Astrocyte (in vitro differentiated cells and primary cell): ENCODE measurements around the gene GPSM3. TPM values are rescaled to one million over a fixed set of nuclear protein-coding genes. Genes with fewer than 3 reads are reported as not detected.
A peak's percentile ranks its signal among the peaks of the same experiment; 100 is the strongest.

Experiments
- DNase-seq: peaks from one replicate; pipeline ENCODE4 v3.0.0-alpha.2; 2010; ENCODE audit warnings: low read depth
- FAIRE-seq: peaks from 2 replicates; lab custom pipeline; 2011; peaks lifted over from hg19 to GRCh38; lab: Jason Lieb, UNC
- H2AFZ ChIP-seq: 2 replicates; pipeline ENCODE4 v1.6.0; 2012; ENCODE audit warnings: low read depth, low read length, inconsistent platforms
- H3K27ac ChIP-seq: 2 replicates; pipeline ENCODE4 v1.5.1; 2011; ENCODE audit warnings: low read depth, low read length, inconsistent platforms
- H3K27me3 ChIP-seq: 2 replicates; pipeline ENCODE4 v1.6.0; 2011; ENCODE audit warnings: low read length, inconsistent platforms; ENCODE audit not compliant: insufficient read depth
- H3K36me3 ChIP-seq: 2 replicates; pipeline ENCODE4 v1.5.1; 2011; ENCODE audit warnings: low read length, inconsistent platforms; ENCODE audit not compliant: insufficient read depth
- H3K4me1 ChIP-seq: 2 replicates; pipeline ENCODE4 v1.5.1; 2011; ENCODE audit warnings: low read length, inconsistent platforms; ENCODE audit not compliant: insufficient read depth
- H3K4me2 ChIP-seq: 2 replicates; pipeline ENCODE4 v1.6.0; 2012; ENCODE audit warnings: low read length, inconsistent platforms
- H3K4me3 ChIP-seq: 2 replicates; pipeline ENCODE4 v1.5.1; 2011; ENCODE audit warnings: low read depth, mild to moderate bottlenecking, low read length, inconsistent platforms; ENCODE audit not compliant: insufficient read depth
- H3K79me2 ChIP-seq: 2 replicates; pipeline ENCODE4 v1.6.0; 2012; ENCODE audit warnings: mild to moderate bottlenecking, low read length, inconsistent platforms; ENCODE audit not compliant: insufficient read depth
- H3K9ac ChIP-seq: 2 replicates; pipeline ENCODE4 v1.6.0; 2012; ENCODE audit warnings: mild to moderate bottlenecking, low read length, inconsistent platforms
- H3K9me3 ChIP-seq: 2 replicates; pipeline ENCODE4 v1.5.1; 2012; ENCODE audit warnings: low read depth, mild to moderate bottlenecking, low read length, inconsistent platforms; ENCODE audit not compliant: insufficient read depth
- H4K20me1 ChIP-seq: 2 replicates; pipeline ENCODE4 v1.6.0; 2012; ENCODE audit warnings: low read length, inconsistent platforms; ENCODE audit not compliant: insufficient read depth
- H3K27ac Mint-ChIP-seq: one replicate; pipeline ENCODE4 v1.8.0; 2021; ENCODE audit warnings: mild to moderate bottlenecking, mixed read lengths; ENCODE audit not compliant: unreplicated experiment
- H3K27me3 Mint-ChIP-seq: one replicate; pipeline ENCODE4 v1.8.0; 2021; ENCODE audit warnings: low read depth, mixed read lengths; ENCODE audit not compliant: unreplicated experiment
- H3K36me3 Mint-ChIP-seq: one replicate; pipeline ENCODE4 v1.8.0; 2021; ENCODE audit warnings: low read depth, mixed read lengths; ENCODE audit not compliant: unreplicated experiment
- H3K4me1 Mint-ChIP-seq: one replicate; pipeline ENCODE4 v1.8.0; 2021; ENCODE audit warnings: low read depth, mixed read lengths; ENCODE audit not compliant: unreplicated experiment
- H3K4me3 Mint-ChIP-seq: one replicate; pipeline ENCODE4 v1.8.0; 2021; ENCODE audit warnings: mild to moderate bottlenecking, moderate library complexity, mixed read lengths; ENCODE audit not compliant: unreplicated experiment
- H3K9me3 Mint-ChIP-seq: one replicate; pipeline ENCODE4 v1.8.0; 2021; ENCODE audit warnings: mild to moderate bottlenecking, mixed read lengths; ENCODE audit not compliant: unreplicated experiment
- CTCF ChIP-seq: IDR thresholded peaks from 2 replicates; pipeline ENCODE4 v1.5.1; 2011; ENCODE audit warnings: low read depth, mild to moderate bottlenecking, inconsistent platforms, low read length, moderate library complexity; ENCODE audit not compliant: insufficient read depth
- EZH2 ChIP-seq: IDR thresholded peaks from 2 replicates; pipeline ENCODE4 v1.6.1; 2012; ENCODE audit warnings: mild to moderate bottlenecking, low read length, inconsistent platforms; ENCODE audit not compliant: insufficient read depth
- total RNA-seq: library from RNA; stranded (reverse); gene quantifications from 2 replicates; pipeline ENCODE4 v1.2.1, GENCODE V29; 2021

The GPSM3 gene
- total RNA-seq, 1 donor from 2014 or later = 9.6 TPM

GRCh38 chr6:32173051-32173727 lies 19.3 kb downstream of the GPSM3 start:
- no peak overlapping the region for H3K27ac ChIP-seq

GRCh38 chr6:32171234-32171633 lies 21.2 kb downstream of the GPSM3 start:
- no peaks in the 10 kb centered on the region for H3K27me3 ChIP-seq
- H3K27me3 Mint-ChIP-seq = no peaks in the 10 kb centered on the region
- no peak for TF ChIP-seq CTCF
- no peak for TF ChIP-seq EZH2
- H3K4me3 Mint-ChIP-seq = no peak overlapping the region
- H3K36me3 ChIP-seq = peaks cover 12% of the 10 kb centered on the region
- H3K4me2 ChIP-seq = no peak overlapping the region
- no peak overlapping the region for H3K4me3 ChIP-seq
- peaks cover 36% of the 10 kb centered on the region for H4K20me1 ChIP-seq
- H3K79me2 ChIP-seq = peaks cover 40% of the 10 kb centered on the region
- H3K27ac ChIP-seq = no peak overlapping the region
- H3K9me3 Mint-ChIP-seq = no peaks in the 10 kb centered on the region
- peaks cover 26% of the 10 kb centered on the region for H3K4me1 ChIP-seq
- FAIRE-seq = no peak
- no peak for DNase-seq
- H3K36me3 Mint-ChIP-seq = peaks cover 27% of the 10 kb centered on the region
- H3K9ac ChIP-seq = no peak overlapping the region
- no peak overlapping the region for H2AFZ ChIP-seq
- H3K4me1 Mint-ChIP-seq = peaks cover 32% of the 10 kb centered on the region
- H3K27ac Mint-ChIP-seq = no peak overlapping the region
- H3K9me3 ChIP-seq = no peaks in the 10 kb centered on the region

More at GRCh38 chr6:32173051-32173727, 19.3 kb downstream of the GPSM3 start:
- Mint-ChIP-seq H3K4me3 (peak overlapping the region; percentile 58), H3K36me3 (peaks cover 20% of the 10 kb centered on the region), H3K27me3 (no peaks in the 10 kb centered on the region), H3K4me1 (peaks cover 35% of the 10 kb centered on the region), H3K27ac (no peak overlapping the region), H3K9me3 (no peaks in the 10 kb centered on the region)
- Histone ChIP-seq H3K9ac (no peak overlapping the region), H3K9me3 (no peaks in the 10 kb centered on the region), H2AFZ (no peak overlapping the region), H3K4me3 (no peak overlapping the region), H4K20me1 (peaks cover 36% of the 10 kb centered on the region), H3K4me1 (peaks cover 38% of the 10 kb centered on the region), H3K36me3 (peaks cover 12% of the 10 kb centered on the region), H3K27me3 (no peaks in the 10 kb centered on the region), H3K4me2 (no peak overlapping the region), H3K79me2 (peaks cover 40% of the 10 kb centered on the region)
- FAIRE-seq (no peak), DNase-seq (no peak)
- TF ChIP-seq CTCF (no peak), EZH2 (no peak)

- Mint-ChIP-seq H3K27me3 (no peaks in the 10 kb centered on the region), H3K4me1 (peaks cover 30% of the 10 kb centered on the region), H3K9me3 (peaks cover 2% of the 10 kb centered on the region), H3K36me3 (peaks cover 30% of the 10 kb centered on the region), H3K4me3 (no peak overlapping the region), H3K27ac (no peak overlapping the region)
- Histone ChIP-seq H3K27me3 (no peaks in the 10 kb centered on the region), H3K27ac (no peak overlapping the region), H3K9me3 (no peaks in the 10 kb centered on the region), H3K9ac (no peak overlapping the region), H3K36me3 (peaks cover 12% of the 10 kb centered on the region), H3K79me2 (peaks cover 34% of the 10 kb centered on the region), H2AFZ (no peak overlapping the region), H3K4me1 (peaks cover 23% of the 10 kb centered on the region), H3K4me2 (no peak overlapping the region), H4K20me1 (peaks cover 36% of the 10 kb centered on the region), H3K4me3 (no peak overlapping the region)
- DNase-seq (no peak), FAIRE-seq (no peak)
- TF ChIP-seq EZH2 = no peak
- no peak for TF ChIP-seq CTCF
Observed at GRCh38 chr6:32170294-32170693, 22.1 kb downstream of the GPSM3 start.
